Hematopoietic multipotent progenitor cell (in vitro differentiated cells): ENCODE results near the gene PI4KA. TPM values are rescaled to one million over a fixed set of nuclear protein-coding genes. Genes with fewer than 3 reads are reported as not detected.
"Not testable (repeated sequence)": the region's sequence is repeated elsewhere in the genome, so short reads cannot be mapped to it uniquely, and the experiment has no call there.

Source experiments
- DNase-seq, 3 donors: peaks; one replicate each; pipeline ENCODE4 v3.0.0-alpha.2; 2011 to 2015; ENCODE audit warnings: low read depth in 2 of 3, low spot score in 2 of 3
- total RNA-seq: library from RNA; depleted of rRNA; stranded (reverse); fragments of >200 nt; gene quantifications from one replicate; pipeline ENCODE4 v1.2.3, GENCODE V29; 2012

PI4KA gene
- total RNA-seq, 1 donor = 108 TPM

DNA sequence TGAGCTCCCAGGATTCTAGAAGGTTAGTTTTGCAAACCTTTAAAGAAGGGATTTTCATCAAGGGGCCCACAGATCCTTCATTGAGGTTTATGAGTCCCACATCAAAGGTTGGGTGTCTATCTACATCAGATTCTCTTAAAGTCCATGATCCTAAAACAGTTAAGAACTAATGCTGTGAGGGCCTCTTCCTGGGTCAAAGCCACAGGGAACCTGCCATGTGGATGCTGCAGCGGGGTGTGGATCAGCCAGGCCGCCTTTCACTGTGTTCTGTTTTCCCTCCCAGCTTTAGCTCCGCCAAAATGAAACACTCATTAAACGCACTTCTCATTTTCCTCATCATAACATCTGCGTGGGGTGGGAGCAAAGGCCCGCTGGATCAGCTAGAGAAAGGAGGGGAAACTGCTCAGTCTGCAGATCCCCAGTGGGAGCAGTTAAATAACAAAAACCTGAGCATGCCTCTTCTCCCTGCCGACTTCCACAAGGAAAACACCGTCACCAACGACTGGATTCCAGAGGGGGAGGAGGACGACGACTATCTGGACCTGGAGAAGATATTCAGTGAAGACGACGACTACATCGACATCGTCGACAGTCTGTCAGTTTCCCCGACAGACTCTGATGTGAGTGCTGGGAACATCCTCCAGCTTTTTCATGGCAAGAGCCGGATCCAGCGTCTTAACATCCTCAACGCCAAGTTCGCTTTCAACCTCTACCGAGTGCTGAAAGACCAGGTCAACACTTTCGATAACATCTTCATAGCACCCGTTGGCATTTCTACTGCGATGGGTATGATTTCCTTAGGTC is 79.4 kb downstream of the PI4KA start:
- DNase-seq = no peak

DNA sequence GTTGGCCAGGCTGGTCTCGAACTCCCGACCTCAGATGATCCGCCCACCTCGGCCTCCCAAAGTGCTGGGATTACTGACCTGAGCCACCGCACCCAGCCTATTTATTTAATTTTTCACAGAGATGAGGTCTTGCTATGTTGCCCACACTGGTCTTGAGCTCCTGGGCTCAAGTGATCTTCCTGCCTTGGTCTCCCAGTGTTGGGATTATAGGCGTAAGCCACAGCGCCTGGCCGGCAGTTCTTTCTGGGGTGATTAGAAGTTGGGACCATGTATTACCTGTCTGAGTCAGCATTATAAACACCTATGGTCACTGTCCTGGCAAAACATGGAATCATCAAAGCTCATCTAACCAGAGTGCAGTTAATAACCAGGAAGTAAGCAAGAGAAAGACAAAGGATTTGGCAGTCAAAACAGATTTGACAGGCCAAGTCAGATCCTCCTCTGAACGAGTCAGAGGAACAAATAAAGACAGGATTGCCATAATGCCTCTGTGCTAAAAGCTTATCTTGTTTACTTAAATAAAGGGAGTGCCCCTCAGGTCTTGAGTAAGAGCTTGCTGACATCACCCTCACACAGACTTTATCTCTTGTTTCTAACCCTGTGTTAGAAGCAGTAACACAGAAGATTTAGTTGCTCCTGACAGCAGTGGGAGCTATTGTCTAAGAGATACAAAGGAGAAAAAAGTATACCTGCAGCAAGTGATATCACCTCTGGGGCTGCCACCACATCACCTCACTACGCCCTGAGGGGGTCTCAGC is 81.0 kb downstream of the PI4KA start:
- DNase-seq = peak in 1 of 3 donors; percentile 18

DNA sequence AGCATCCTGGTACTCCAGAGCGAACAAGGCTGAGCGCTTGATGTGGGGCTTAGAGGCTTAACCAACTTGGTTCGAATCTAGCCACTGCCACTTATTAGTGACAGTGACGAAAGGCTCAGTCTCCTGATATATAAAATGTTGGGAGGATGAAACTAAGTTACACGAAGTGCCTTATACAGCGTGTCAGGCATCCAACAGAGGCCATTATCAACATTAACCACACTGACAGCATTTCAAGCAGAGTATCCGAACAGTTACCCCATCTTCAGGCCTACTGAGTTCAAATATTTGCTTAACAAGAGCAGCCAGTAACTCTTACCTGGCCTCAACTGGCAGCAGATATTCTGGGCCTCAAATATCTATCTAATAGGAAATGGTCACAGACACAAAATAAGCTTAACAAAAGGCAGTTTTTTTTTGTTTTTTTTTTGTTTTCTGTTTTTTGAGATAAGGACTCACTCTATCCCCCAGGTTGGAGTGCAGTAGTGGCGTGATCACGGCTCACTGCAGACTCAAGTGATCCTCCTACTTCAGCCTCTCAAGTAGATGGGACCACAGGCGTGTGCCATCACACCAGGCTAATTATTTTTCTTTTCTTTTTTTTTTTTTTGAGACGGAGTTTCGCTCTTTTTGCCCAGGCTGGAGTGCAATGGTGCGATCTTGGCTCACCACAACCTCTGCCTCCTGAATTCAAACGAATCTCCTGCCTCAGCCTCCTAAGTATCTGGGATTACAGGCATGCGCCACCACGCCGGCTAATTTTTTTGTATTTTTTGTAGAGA is 81.8 kb downstream of the PI4KA start:
- DNase-seq = no peak

DNA sequence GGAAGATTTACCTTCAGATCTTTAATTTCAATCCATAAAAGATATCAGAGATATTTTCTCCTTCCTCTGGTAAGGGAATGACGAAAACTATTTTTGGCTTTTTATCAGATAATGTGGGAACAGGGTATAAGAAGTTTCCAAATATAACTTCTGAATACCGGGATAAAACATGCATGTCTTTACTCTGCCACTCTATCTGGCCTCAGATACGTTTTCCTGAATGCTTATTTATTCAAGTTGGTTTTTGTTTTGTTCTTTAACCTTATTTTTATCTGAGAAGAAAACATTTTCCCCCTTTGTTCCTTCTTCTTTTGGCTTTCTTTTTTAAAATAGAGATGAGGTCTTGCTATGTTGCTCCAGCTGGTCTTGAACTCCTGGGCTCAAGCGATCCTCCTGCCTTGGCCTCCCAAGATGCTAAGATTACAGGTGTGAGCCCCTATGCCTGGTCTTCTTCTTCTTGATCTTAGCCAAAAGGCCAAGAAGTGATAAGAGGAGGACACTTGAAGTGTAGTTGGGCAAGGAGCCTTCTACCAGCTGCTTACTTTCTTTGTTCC is 83.2 kb downstream of the PI4KA start:
- no peak for DNase-seq

DNA sequence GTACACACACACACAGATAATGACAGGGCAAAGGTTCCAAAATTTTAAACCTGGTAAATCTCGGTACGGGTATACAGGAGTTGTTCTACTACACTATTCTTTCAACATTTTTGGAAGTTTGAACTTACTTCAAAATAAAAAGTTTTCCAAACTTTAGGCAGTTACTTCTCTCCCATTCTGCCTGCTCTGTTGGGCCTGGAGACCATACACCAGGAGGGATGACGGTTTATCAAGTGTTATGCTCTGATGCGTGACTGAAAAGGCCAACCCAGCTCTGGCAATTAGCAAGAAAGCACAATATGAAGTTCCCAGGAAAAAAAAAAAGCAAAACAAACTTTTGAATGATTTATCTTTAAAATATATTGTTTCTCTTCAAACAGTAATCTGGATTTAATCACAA is 83.7 kb downstream of the PI4KA start:
- no peak for DNase-seq

DNA sequence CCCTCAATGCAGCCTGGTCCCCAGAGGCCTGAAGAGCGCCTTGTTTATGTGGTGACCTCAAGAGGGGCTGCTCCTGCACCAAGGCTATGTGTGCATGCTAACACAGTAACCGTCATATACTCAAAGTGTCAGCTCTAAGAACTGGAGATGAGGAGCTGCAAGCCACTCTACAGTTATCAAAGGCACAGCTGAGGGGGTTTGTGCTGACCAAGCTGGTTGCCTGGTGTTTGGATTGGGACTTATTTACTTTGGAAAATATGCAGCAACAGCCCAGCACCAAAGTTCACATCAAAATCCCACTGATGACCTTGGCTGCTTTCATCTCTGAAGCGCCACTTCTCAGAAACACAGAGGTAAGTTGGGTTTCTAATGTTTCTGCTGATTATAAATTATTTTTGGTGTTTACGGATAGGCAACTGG is 84.8 kb downstream of the PI4KA start, which contains the start of gene SERPIND1:
SERPIND1 (plus strand) TSS at position 321 of the 420 bp plus-strand sequence. CDS start 5,200 bp downstream, outside the sequence.
- DNase-seq = no peak

DNA sequence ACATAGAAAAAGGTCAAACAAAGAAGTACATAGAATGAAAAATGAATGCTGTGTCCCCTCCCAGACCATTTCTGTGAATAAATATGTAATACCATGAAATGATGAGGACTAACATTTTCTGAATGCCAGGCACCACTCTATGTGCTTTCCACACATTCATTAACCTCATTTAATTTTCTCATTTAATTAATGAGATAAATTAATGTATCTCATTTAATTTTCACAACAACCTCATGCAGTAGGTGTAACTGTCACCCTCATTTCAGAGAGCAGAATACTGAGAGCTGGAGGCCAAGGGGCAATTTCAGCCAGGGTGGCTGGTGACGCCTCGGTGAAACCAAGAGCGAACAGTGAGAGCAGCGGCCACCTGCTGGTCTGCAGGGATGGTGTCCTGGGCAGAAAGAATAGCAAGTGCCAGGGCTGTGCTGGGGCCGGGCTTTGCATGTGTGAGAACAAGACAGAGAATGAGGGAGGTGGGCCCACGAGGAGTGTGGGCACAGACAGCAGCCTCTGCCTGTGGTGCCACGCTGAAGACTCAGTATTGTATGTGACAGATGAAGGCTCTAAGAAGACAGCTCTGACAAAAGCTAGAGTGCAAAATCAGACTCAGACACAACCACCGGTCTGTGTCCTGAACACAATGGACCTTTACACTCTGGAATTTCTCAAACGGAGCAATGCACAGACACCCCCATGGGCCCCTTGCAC is 86.5 kb downstream of the PI4KA start:
- DNase-seq = no peak

DNA sequence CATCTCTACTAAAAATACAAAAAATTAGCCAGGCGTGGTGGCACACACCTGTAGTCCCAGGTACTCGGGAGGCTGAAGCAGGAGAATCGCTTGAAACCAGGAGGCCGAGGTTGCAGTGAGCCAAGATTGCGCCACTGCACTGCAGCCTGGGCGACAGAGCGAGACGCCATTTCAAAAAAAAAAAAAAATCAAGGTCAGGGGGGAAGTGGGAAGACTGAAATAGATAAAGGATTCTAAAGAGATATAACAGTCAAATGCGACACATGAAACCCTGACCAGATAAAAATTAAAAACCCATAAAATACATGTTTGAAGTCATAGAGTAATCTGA is 89.2 kb downstream of the PI4KA start:
- DNase-seq = not testable (repeated sequence)

DNA sequence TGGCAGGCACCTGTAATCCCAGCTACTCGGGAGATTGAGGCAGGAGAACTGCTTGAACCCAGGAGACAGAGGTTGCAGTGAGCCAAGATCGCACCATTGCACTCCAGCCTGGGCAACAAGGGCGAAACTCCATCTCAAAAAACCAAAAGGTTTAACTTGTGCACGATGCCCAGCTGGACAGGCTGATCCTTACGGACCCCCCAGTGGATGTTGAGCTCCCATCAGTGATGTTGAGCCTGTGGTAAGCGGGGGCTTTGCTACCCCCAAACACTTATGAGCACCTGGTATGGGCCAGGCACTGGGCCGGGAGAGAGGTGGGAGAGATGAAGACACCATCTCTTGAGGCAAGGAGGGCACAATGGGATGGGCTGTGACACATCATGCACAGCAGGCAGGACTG is 92.1 kb downstream of the PI4KA start:
- DNase-seq = no peak

DNA sequence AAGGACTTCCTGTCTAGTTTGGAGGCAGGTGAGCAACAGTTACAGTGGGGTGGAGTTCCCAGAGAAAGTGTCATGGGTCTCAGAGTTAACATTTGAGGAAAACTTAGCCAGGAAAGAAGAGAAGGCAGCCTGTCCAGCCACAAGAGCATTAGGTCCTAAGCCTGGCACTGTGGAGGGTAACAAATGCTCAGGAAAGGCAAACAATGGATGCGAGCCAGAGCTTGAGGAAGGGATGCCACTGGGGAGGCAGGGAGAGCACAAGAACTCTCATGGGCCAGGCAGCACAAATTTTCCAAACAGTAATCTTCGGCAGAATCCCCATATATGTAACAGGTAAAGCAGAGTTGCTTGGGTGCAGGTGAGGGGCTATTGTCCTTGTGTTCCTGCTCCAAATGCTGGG is 92.7 kb downstream of the PI4KA start:
- no peak for DNase-seq

DNA sequence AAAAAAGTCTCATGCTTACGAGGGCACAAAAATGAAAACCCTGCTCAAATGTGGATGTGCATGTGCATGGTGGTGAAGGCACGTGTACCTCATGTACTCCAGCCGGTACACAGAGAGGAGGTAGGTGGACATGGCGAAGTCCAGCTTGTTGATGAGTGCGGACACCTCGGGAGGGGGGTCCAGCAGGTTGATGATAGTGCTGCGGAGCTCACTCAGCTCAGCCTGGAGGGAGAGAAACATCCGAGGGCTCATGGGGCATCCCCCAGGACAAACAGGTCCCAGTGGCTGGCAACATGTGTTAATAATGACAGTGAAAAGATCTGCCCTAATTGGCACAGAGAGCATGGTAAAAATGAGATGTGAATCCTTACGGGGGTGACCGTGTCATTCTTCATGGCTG is 93.9 kb downstream of the PI4KA start:
- DNase-seq = no peak

DNA sequence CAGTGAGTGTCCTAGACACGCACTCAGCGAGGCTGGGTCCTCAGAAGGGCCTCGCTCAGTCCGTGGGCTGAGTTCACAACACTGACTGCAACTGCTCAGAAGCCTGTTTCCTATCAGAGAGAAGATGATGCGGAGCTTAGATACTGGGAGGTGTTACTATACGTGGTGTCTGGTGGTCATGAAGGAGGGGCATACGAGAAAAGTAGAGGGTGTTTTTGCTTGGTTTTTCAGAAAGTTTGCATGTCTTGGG is 94.2 kb downstream of the PI4KA start:
- DNase-seq = no peak

DNA sequence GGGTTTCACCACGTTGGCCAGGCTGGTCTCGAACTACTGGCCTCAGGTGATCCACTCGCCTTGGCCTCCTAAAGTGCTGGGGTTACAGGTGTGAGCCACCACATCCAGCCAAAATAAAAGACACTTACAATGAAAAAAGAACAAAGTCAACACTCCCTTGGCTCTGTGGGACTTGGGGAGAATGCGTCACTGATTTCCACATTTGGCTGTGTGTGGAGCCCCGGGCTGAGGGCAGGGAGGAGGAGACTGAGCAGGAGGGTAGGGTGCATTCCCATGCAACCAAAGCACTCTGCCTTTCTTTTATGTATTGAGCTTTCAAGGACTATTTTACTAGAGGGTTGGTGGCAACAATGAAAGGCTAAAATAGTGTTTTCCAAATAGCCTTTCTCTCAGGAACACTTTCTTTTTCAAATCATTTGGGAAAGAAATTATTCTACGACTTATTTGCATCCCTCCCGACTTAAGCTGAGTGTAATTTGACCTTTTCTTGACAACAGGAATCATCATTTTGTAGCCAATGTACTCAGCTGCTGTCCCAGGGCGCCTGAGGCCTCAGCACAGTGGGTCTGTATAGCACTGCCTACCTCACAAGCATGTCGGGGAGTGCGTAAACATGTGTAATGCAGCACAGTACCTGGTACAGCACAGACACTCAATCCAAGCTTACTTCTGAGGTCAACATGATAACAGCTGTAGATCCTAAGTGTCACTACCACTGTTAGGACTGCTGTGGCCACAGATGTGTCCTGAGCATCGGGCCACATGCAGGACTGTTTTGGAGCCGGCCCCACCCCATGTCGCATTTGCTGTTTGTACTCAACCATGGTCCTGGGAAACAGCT is 94.8 kb downstream of the PI4KA start:
- no peak for DNase-seq

DNA sequence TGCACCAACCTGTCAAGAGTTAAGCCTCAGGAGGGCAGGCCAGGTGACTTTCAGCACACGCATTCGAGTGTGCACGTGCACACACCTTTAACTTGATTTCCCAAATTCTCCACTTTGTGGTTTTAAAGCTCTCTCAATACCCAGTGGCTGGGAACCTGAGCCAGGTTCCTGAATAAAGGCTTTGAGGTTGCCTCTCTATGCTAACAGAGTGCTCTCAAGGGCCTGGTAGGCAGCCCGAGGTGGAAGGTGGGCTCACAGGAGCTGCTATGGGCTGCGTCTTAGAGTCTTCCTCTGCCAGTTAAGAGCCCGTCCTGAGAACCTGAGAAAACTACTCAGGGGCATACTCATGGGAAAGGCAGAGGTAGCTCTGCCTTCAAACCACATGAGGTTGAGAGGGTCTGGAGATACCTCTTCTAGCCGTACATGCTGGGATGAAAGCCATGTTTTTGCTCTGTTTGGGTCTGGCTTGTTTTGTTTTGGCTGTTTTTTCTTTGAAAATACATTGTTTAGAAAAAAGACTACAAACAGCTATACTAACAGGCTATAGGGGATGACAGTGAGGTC is 96.3 kb downstream of the PI4KA start:
- DNase-seq = no peak

DNA sequence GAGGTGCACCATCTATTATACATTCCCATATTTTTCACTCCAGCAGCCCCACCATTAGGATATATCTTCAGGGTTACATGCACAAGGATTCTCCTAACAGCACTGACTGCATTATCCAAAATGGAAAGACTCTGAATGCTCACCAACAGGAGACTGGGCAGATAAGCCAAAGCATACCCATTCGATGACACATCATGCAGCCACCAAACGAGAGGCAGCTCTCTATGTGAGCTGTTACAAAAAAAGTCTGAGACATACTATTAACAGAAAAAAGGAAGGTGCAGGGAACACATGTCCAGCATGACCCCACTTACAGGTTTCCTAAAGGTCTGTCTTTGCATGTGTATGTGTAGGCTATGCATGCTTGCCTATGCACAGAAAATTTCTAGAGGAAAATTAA is 97.1 kb downstream of the PI4KA start:
- DNase-seq = no peak

DNA sequence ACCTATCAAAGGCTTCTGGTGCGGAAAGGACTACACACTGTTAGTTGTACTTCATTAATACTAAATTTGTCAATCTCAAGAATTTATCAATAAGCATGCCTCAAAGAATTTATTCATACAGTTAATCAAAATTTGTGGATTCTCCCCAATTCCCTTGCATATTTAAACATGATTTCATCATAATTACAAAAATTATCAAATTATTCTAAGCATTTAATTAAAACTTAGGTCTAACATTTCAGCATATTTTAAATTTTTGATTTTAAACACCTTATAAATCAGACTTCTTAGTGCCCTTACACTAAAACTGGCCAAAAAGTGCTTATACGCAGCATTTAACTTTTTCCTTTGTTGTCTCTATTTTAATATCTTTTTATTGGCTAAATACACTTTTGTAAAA is 98.5 kb downstream of the PI4KA start:
- no peak for DNase-seq

DNA sequence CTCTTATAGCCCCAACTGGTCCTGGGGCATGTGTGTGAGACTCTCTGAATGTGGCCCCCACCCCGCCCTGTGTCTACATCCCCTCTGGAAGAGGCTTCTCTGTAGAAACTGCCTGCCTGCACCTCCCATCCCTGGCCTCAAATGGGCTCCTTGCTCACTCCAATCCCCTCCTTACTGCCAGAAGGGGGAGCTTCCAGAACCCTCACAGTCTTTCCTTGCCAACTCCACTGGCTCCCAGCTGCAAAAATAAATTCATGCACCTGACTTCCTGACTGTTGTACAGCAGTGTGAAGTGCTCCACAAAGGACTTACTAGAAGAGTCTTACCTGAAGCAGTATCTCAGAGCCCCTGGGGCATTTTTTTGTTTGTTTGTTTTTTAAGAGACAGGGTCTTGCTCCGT is 99.9 kb downstream of the PI4KA start:
- no peak for DNase-seq

DNA sequence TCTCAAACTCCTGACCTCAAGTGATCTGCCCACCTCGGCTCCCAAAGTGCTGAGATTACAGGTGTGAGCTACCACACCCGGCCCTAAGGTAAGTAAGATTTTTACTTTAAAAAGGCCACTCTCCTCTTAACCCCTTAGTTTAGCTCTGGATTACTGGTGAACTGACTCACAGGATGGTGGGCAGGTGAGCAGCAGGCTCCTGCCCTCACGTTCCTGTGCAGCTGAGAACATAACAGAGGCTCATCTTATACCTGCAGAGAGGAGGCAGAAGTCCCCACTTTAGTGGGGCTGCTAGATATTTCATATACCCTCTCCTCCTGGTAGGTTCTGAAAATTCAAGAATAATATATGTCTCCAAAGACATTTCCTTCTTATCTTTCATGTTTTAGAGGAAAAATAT is 101.8 kb downstream of the PI4KA start:
- no peak for DNase-seq

DNA sequence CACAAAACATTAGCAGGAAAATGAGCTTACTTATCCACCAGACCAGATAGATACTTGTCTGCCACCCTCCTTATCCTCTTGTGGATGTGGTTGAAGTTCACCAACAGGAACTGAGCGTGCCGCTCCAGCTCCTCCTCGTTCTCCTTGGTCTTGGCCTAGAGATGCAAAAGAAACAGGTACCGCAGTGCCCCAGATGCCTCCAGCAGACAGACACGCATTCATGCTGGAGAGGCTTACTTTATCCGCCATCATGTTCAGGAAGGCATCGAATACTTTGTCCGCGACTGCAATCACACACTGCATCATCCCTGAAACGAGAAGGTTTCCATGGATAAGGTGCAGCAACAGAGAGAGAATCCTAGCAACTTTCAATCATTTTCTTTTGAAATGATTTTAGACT is 105.7 kb downstream of the PI4KA start:
- no peak for DNase-seq
